ENCODE data around the gene ATXN1L. TPM values are rescaled to one million over a fixed set of nuclear protein-coding genes. Genes with fewer than 3 reads are reported as not detected.
A peak's percentile ranks its signal among the peaks of the same experiment; 100 is the strongest.

Gene ATXN1L
- total and polyA plus RNA-seq, 2 donors (not counting 1 experiment from before 2014, with no cell fraction given) = 21.3 to 39.5 TPM

DNA sequence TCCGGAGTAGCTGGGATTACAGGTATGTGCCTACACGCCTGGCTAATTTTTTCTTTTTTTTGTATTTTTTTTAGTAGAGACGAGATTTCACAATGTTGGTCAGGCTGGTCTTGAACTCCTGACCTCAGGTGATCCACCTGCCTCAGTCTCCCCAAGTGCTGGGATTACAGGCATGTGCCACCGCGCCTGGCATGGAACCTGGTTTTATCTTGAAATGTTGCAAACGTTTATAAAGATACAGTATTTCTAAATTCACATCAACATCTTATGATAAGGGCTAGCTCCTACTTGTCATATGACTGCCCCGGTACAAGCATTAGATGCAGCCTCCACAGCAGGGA, 48.1 kb downstream of the ATXN1L start:
- peak overlapping the region; percentile 13 to 88 for H3K27ac ChIP-seq (ENCODE audit: low read length in 2 of 2)
- ATAC-seq (ENCODE audit: low read depth) = no peak
- H3K36me3 ChIP-seq (replicated peaks in 1 of 2; ENCODE audit: control extremely low read depth in 1 of 2, control insufficient read depth in 1 of 2, extremely low read depth in 1 of 2, insufficient read depth in 2 of 2, low read length in 1 of 2) = no peaks in the 10 kb centered on the region
- H3K4me1 ChIP-seq (ENCODE audit: control insufficient read depth in 2 of 2, insufficient read depth in 2 of 2, low read length in 2 of 2) = peaks cover 12 to 29% of the 10 kb centered on the region in 2 donors
- Mint-ChIP-seq H3K4me1 (peaks cover 15% of the 10 kb centered on the region), H3K27me3 (no peaks in the 10 kb centered on the region), H3K27ac (peak overlapping the region; percentile 86), H3K9me3 (ENCODE audit: insufficient read depth) (no peaks in the 10 kb centered on the region), H3K4me3 (peak overlapping the region; percentile 97)
- H4K20me1 ChIP-seq (ENCODE audit: control insufficient read depth, insufficient read depth, low read length, poor library complexity, severe bottlenecking) = peaks cover 19% of the 10 kb centered on the region
- H3K9ac ChIP-seq (ENCODE audit: low read length) = peak overlapping the region; percentile 96
- ChIA-PET POLR2A (interaction anchor here (0.6 to 4.9 kb wide), 6 partner anchors 10 to 85 kb away, joined by 3 to 37 read pairs (median 6); partner anchors contain the start of genes AP1G1 and ZNF821), CTCF (interaction anchor here (0.7 to 8.1 kb wide), 4 partner anchors 10 to 109 kb away, joined by 3 to 69 read pairs (median 4); partner anchors contain the start of gene ZNF821)
- peak overlapping the region; percentile 90 for H3K4me2 ChIP-seq (replicated peaks; ENCODE audit: low read depth, low read length, poor library complexity, severe bottlenecking)
- 50% methylated on average over 2 of the region's 7 CpGs for WGBS (ENCODE audit: insufficient coverage)
- H3K27me3 ChIP-seq (replicated peaks in 1 of 4; ENCODE audit: control extremely low read depth in 1 of 4, control insufficient read depth in 3 of 4, insufficient read depth in 4 of 4, low read length in 3 of 4) = no peaks in the 10 kb centered on the region
- peak overlapping the region; percentile 93 to 100 (median 99) for H3K4me3 ChIP-seq (ENCODE audit: control extremely low read depth in 1 of 5, extremely low read depth in 1 of 5, insufficient read depth in 1 of 5, low read depth in 2 of 5, low read length in 4 of 5)
- peaks cover 55% of the 10 kb centered on the region for H3K79me2 ChIP-seq (ENCODE audit: control insufficient read depth, insufficient read depth, low read length)
- DNase-seq = no peak
- intact Hi-C loops (cut with micrococcal nuclease) = loop anchor here (2.0 kb wide), 3 partner anchors 13 to 169 kb away; partner anchors contain the start of gene PHLPP2
- H3K9me3 ChIP-seq (ENCODE audit: control extremely low read depth in 1 of 3, control insufficient read depth in 2 of 3, insufficient read depth in 1 of 3, low read length in 2 of 3) = no peaks in the 10 kb centered on the region
- peak overlapping the region; percentile 83 for H2AFZ ChIP-seq (ENCODE audit: insufficient read depth, low read depth, low read length, poor library complexity, severe bottlenecking)
- TF ChIP-seq EZH2 (IDR thresholded peaks at IDR 0.05; ENCODE audit: borderline replicate concordance, insufficient read depth, low read depth, low read length, poor library complexity, severe bottlenecking) = no peak

DNA sequence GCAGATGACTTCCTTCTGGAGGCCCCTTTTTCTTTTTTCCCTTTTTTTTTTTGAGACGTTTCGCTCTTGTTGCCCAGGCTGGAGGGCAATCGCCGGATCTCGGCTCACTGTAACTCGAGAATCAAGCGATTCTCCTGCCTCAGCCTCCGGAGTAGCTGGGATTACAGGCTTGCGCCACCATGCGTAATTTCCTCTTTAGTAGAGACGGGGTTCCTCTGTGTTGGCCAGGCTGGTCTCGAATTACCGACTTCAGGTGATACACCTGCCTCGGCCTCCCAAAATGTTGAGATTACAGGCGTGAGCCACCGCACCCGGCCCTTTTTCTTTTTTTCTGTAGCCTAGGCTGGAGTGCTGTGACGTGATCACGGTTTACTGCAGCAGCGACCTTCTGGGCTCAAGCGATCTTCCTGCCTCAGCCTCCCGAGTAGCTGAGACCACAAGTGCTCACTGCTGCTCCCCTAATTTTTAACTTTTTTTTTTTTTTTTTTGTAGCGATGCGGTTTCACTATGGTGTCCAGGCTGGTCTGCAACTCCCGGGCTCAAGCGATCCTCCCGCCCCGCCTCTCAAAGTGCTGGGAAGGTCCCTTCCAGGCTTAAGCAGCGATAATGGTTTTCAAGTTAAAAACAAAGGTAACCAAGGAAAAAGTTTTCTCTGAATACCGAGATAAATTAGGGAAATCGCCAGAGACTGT, 48.6 kb downstream of the ATXN1L start:
- under 1% methylated on average over 27 of the region's 31 CpGs for WGBS (ENCODE audit: insufficient coverage)
- Histone ChIP-seq H3K79me2 (ENCODE audit: control insufficient read depth, insufficient read depth, low read length) (peaks cover 58% of the 10 kb centered on the region), H3K4me1 (ENCODE audit: control insufficient read depth in 2 of 2, insufficient read depth in 2 of 2, low read length in 2 of 2) (peaks cover 12 to 32% of the 10 kb centered on the region in 2 donors), H3K4me2 (replicated peaks; ENCODE audit: low read depth, low read length, poor library complexity, severe bottlenecking) (peak overlapping the region; percentile 90), H3K9me3 (ENCODE audit: control extremely low read depth in 1 of 3, control insufficient read depth in 2 of 3, insufficient read depth in 1 of 3, low read length in 2 of 3) (no peaks in the 10 kb centered on the region), H3K27me3 (replicated peaks in 1 of 4; ENCODE audit: control extremely low read depth in 1 of 4, control insufficient read depth in 3 of 4, insufficient read depth in 4 of 4, low read length in 3 of 4) (no peaks in the 10 kb centered on the region), H2AFZ (ENCODE audit: insufficient read depth, low read depth, low read length, poor library complexity, severe bottlenecking) (peak overlapping the region; percentile 83), H3K4me3 (ENCODE audit: control extremely low read depth in 1 of 5, extremely low read depth in 1 of 5, insufficient read depth in 1 of 5, low read depth in 2 of 5, low read length in 4 of 5) (peak overlapping the region; percentile 93 to 100 (median 99)), H3K36me3 (replicated peaks in 1 of 2; ENCODE audit: control extremely low read depth in 1 of 2, control insufficient read depth in 1 of 2, extremely low read depth in 1 of 2, insufficient read depth in 2 of 2, low read length in 1 of 2) (no peaks in the 10 kb centered on the region), H3K27ac (ENCODE audit: low read length in 2 of 2) (peak overlapping the region; percentile 83 to 88), H4K20me1 (ENCODE audit: control insufficient read depth, insufficient read depth, low read length, poor library complexity, severe bottlenecking) (peaks cover 24% of the 10 kb centered on the region), H3K9ac (ENCODE audit: low read length) (peak overlapping the region; percentile 96)
- Mint-ChIP-seq H3K4me1 (peaks cover 19% of the 10 kb centered on the region), H3K27me3 (no peaks in the 10 kb centered on the region), H3K9me3 (ENCODE audit: insufficient read depth) (no peaks in the 10 kb centered on the region), H3K27ac (peak overlapping the region; percentile 98), H3K4me3 (peak overlapping the region; percentile 97)
- TF ChIP-seq, protein P1, sequence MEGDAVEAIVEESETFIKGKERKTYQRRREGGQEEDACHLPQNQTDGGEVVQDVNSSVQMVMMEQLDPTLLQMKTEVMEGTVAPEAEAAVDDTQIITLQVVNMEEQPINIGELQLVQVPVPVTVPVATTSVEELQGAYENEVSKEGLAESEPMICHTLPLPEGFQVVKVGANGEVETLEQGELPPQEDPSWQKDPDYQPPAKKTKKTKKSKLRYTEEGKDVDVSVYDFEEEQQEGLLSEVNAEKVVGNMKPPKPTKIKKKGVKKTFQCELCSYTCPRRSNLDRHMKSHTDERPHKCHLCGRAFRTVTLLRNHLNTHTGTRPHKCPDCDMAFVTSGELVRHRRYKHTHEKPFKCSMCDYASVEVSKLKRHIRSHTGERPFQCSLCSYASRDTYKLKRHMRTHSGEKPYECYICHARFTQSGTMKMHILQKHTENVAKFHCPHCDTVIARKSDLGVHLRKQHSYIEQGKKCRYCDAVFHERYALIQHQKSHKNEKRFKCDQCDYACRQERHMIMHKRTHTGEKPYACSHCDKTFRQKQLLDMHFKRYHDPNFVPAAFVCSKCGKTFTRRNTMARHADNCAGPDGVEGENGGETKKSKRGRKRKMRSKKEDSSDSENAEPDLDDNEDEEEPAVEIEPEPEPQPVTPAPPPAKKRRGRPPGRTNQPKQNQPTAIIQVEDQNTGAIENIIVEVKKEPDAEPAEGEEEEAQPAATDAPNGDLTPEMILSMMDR (IDR thresholded peaks at IDR 0.05) = no peak
- no peak for TF ChIP-seq EZH2 (IDR thresholded peaks at IDR 0.05; ENCODE audit: borderline replicate concordance, insufficient read depth, low read depth, low read length, poor library complexity, severe bottlenecking)
- ChIA-PET POLR2A (interaction anchor here (0.6 to 4.9 kb wide), 8 partner anchors 10 to 329 kb away, joined by 3 to 37 read pairs (median 6); partner anchors contain the start of genes AP1G1 and ZNF821), CTCF (interaction anchor here (0.7 to 8.1 kb wide), 4 partner anchors 11 to 109 kb away, joined by 3 to 69 read pairs (median 4); partner anchors contain the start of gene ZNF821)
- ATAC-seq (ENCODE audit: low read depth) (peak; percentile 2), DNase-seq (peak; percentile 66)
- intact Hi-C loops (cut with micrococcal nuclease) = loop anchor here (2.0 kb wide), 3 partner anchors 14 to 170 kb away; partner anchors contain the start of gene PHLPP2

Measured in B cell (primary cell).